ENCODE measurements around the gene CYP2S1. TPM values are rescaled to one million over a fixed set of nuclear protein-coding genes. Genes with fewer than 3 reads are reported as not detected.
"Not testable (repeated sequence)": the region's sequence is repeated elsewhere in the genome, so short reads cannot be mapped to it uniquely, and the experiment has no call there.

CYP2S1 gene
- total RNA-seq, 1 experiment from 2014 or later = 0.19 TPM

DNA sequence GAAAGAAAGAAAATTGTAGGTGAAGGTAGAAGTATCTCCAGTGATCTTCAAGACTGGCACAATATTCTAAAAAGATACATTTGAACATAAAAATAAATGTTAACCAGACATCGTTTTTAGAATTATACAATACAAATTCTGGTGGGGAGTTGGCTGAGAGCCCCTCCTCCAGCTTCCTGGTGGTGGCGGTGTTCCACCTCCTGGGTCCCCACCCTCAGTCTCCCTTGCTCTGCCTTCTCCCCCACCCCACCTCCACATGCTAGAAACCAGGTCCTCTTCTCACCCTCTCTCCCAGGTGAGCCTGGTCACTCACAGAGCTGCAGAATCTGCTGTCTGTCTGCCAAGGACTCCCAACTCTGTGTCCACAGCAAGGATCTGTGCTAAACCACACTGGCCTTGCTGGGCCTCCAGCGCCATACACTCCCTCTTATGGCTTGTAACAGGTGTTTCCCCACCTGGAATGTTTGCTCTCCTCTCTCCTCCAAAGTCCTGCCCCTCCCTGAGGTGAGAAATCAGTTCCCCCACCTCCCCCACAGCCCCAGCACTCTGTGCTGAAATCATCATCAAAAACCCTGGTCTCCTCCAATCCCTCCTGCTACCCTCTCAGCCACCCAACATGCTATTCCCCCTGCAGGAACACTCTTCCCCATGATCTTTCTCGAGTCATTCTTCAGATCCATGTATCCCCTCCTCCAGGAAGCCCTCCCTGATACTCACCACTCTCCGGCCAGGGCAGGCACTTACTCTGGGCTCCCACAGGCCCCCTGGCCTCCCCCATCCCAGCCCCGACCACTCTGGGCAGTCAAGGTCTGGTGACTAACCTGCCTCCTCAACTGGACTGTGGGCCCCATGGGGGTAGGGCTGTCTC is 20.5 kb upstream of the CYP2S1 start:
- CTCF ChIA-PET = no interaction called here
- Histone ChIP-seq H3K4me1 (ENCODE audit: insufficient read depth, low read length, poor library complexity, severe bottlenecking) (no peaks in the 10 kb centered on the region), H3K27me3 (replicated peaks; ENCODE audit: insufficient read depth, low read depth, low read length, poor library complexity) (no peaks in the 10 kb centered on the region), H3K27ac (ENCODE audit: low read depth, low read length, poor library complexity, severe bottlenecking) (no peak overlapping the region), H3K36me3 (ENCODE audit: insufficient read depth, low read length, poor library complexity, severe bottlenecking) (no peaks in the 10 kb centered on the region), H3K9me3 (ENCODE audit: low read depth, low read length, poor library complexity, severe bottlenecking) (no peaks in the 10 kb centered on the region), H3K4me3 (ENCODE audit: low read depth, low read length, poor library complexity, severe bottlenecking) (no peak overlapping the region)
- intact Hi-C loops (cut with micrococcal nuclease; ENCODE audit: unreplicated experiment) = no loop called here
- POLR2A ChIA-PET (ENCODE audit: low non-redundant PET) = interaction anchor here (0.6 kb wide), 1 partner anchor 339 kb away, joined by 3 read pairs; no protein-coding TSS in a partner anchor
- no peak for TF ChIP-seq EZH2 (IDR thresholded peaks at IDR 0.05; ENCODE audit: borderline replicate concordance, low read depth, low read length, poor library complexity, severe bottlenecking)
- TF ChIP-seq, protein P1, sequence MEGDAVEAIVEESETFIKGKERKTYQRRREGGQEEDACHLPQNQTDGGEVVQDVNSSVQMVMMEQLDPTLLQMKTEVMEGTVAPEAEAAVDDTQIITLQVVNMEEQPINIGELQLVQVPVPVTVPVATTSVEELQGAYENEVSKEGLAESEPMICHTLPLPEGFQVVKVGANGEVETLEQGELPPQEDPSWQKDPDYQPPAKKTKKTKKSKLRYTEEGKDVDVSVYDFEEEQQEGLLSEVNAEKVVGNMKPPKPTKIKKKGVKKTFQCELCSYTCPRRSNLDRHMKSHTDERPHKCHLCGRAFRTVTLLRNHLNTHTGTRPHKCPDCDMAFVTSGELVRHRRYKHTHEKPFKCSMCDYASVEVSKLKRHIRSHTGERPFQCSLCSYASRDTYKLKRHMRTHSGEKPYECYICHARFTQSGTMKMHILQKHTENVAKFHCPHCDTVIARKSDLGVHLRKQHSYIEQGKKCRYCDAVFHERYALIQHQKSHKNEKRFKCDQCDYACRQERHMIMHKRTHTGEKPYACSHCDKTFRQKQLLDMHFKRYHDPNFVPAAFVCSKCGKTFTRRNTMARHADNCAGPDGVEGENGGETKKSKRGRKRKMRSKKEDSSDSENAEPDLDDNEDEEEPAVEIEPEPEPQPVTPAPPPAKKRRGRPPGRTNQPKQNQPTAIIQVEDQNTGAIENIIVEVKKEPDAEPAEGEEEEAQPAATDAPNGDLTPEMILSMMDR (conservative IDR thresholded peaks at IDR 0.05; ENCODE audit: low read depth, low read length) = 0 out of 2 replicates have a peak, but pooled peaks have one; percentile 12
- no TSS peak for BruUV-seq (replicated peaks)
- no peak for DNase-seq (ENCODE audit: low spot score)

- no peak for TF ChIP-seq EZH2 (IDR thresholded peaks at IDR 0.05; ENCODE audit: borderline replicate concordance, low read depth, low read length, poor library complexity, severe bottlenecking)
- TF ChIP-seq, protein P1 (conservative IDR thresholded peaks at IDR 0.05; ENCODE audit: low read depth, low read length) = no peak
- no TSS peak for BruUV-seq (replicated peaks)
- DNase-seq (ENCODE audit: low spot score) = no peak
- ChIA-PET POLR2A (ENCODE audit: low non-redundant PET) (no interaction called here), CTCF (no interaction called here)
- Histone ChIP-seq H3K4me3 (ENCODE audit: low read depth, low read length, poor library complexity, severe bottlenecking) (no peak overlapping the region), H3K27ac (ENCODE audit: low read depth, low read length, poor library complexity, severe bottlenecking) (no peak overlapping the region), H3K4me1 (ENCODE audit: insufficient read depth, low read length, poor library complexity, severe bottlenecking) (no peaks in the 10 kb centered on the region), H3K9me3 (ENCODE audit: low read depth, low read length, poor library complexity, severe bottlenecking) (no peaks in the 10 kb centered on the region), H3K36me3 (ENCODE audit: insufficient read depth, low read length, poor library complexity, severe bottlenecking) (no peaks in the 10 kb centered on the region), H3K27me3 (replicated peaks; ENCODE audit: insufficient read depth, low read depth, low read length, poor library complexity) (no peaks in the 10 kb centered on the region)
- intact Hi-C loops (cut with micrococcal nuclease; ENCODE audit: unreplicated experiment) = no loop called here
Measured at GRCh38 chr19:41174297-41174928, 18.6 kb upstream of the CYP2S1 start.

- H3K27ac ChIP-seq (ENCODE audit: low read depth, low read length, poor library complexity, severe bottlenecking) = no peak overlapping the region
- intact Hi-C loops (cut with micrococcal nuclease; ENCODE audit: unreplicated experiment) = no loop called here
- TF ChIP-seq EZH2 (IDR thresholded peaks at IDR 0.05; ENCODE audit: borderline replicate concordance, low read depth, low read length, poor library complexity, severe bottlenecking) = no peak
- TF ChIP-seq, protein P1 (conservative IDR thresholded peaks at IDR 0.05; ENCODE audit: low read depth, low read length) = no peak
- H3K9me3 ChIP-seq (ENCODE audit: low read depth, low read length, poor library complexity, severe bottlenecking) = no peaks in the 10 kb centered on the region
- no peaks in the 10 kb centered on the region for H3K4me1 ChIP-seq (ENCODE audit: insufficient read depth, low read length, poor library complexity, severe bottlenecking)
- H3K4me3 ChIP-seq (ENCODE audit: low read depth, low read length, poor library complexity, severe bottlenecking) = no peak overlapping the region
- no peaks in the 10 kb centered on the region for H3K27me3 ChIP-seq (replicated peaks; ENCODE audit: insufficient read depth, low read depth, low read length, poor library complexity)
- ChIA-PET POLR2A (ENCODE audit: low non-redundant PET) (no interaction called here), CTCF (interaction anchor here (0.6 kb wide), 2 partner anchors 15 to 24 kb away, joined by 3 to 17 read pairs; no protein-coding TSS in a partner anchor)
- no TSS peak for BruUV-seq (replicated peaks)
- peak; percentile 40 for DNase-seq (ENCODE audit: low spot score)
- no peaks in the 10 kb centered on the region for H3K36me3 ChIP-seq (ENCODE audit: insufficient read depth, low read length, poor library complexity, severe bottlenecking)
Measured at GRCh38 chr19:41175801-41176777, 16.9 kb upstream of the CYP2S1 start.

GRCh38 chr19:41180173-41180572 is 12.8 kb upstream of the CYP2S1 start:
- DNase-seq (ENCODE audit: low spot score); CTCF ChIA-PET; BruUV-seq (replicated peaks): not testable (repeated sequence)

More at GRCh38 chr19:41180173-41180572, 12.8 kb upstream of the CYP2S1 start:
- POLR2A ChIA-PET (ENCODE audit: low non-redundant PET); H3K9me3 ChIP-seq (ENCODE audit: low read depth, low read length, poor library complexity, severe bottlenecking); H3K27me3 ChIP-seq (replicated peaks; ENCODE audit: insufficient read depth, low read depth, low read length, poor library complexity); H3K4me1 ChIP-seq (ENCODE audit: insufficient read depth, low read length, poor library complexity, severe bottlenecking); H3K27ac ChIP-seq (ENCODE audit: low read depth, low read length, poor library complexity, severe bottlenecking); intact Hi-C loops (cut with micrococcal nuclease; ENCODE audit: unreplicated experiment); H3K36me3 ChIP-seq (ENCODE audit: insufficient read depth, low read length, poor library complexity, severe bottlenecking); H3K4me3 ChIP-seq (ENCODE audit: low read depth, low read length, poor library complexity, severe bottlenecking): not testable (repeated sequence)

All from A673 (cell line).